Transverse colon (tissue), 4 donors: ENCODE measurements around the gene ARHGEF4. TPM values are rescaled to one million over a fixed set of nuclear protein-coding genes. Genes with fewer than 3 reads are reported as not detected.

Source experiments
- DNase-seq: peaks from one replicate; pipeline ENCODE4 v3.0.0-alpha.2; 2019
- H3K27ac ChIP-seq, 4 donors: fragments of 200-600 bp; sonication (generic); 2 replicates each; pipeline ENCODE4 v1.5.1; 2016 to 2018; ENCODE audit warnings: inconsistent platforms in 4 of 4
- H3K27me3 ChIP-seq: fragments of 200-600 bp; sonication (generic); 2 replicates; pipeline ENCODE4 v1.5.1; 2017; ENCODE audit warnings: inconsistent platforms
- H3K36me3 ChIP-seq, 4 donors: fragments of 200-600 bp; sonication (generic); 2 replicates each; pipeline ENCODE4 v1.5.1; 2017 to 2019; ENCODE audit warnings: inconsistent platforms in 4 of 4
- H3K4me1 ChIP-seq, 4 donors: fragments of 200-600 bp; sonication (generic); 2 replicates each; pipeline ENCODE4 v1.5.1; 2017 to 2020; ENCODE audit warnings: inconsistent platforms in 4 of 4
- H3K4me3 ChIP-seq, 4 donors: fragments of 200-600 bp; sonication (generic); 1 replicate in 1 of 4; 2 replicates in 3 of 4; pipeline versions ENCODE4 v1.5.1 to v1.6.1; 2017 to 2019; ENCODE audit warnings: inconsistent platforms in 4 of 4
- H3K9me3 ChIP-seq, 2 donors: fragments of 200-600 bp; sonication (generic); 2 replicates each; pipeline ENCODE4 v1.5.1; 2017 to 2019; ENCODE audit warnings: inconsistent platforms in 2 of 2
- CTCF ChIP-seq, 5 experiments: fragments of 200-600 bp in 3 of 5; fragments of 450-650 bp in 2 of 5; sonication (generic) in 3 of 5; IDR thresholded peaks; 1 replicate in 2 of 5; 2 replicates in 3 of 5; pipeline ENCODE4 v1.5.1; 2016 to 2017; ENCODE audit warnings: antibody characterized with exemption in 5 of 5, inconsistent platforms in 3 of 5, mild to moderate bottlenecking in 2 of 5, moderate library complexity in 1 of 5
- EP300 ChIP-seq: sonication (generic); formaldehyde crosslinking; IDR thresholded peaks from one replicate; pipeline ENCODE4 v1.6.1; 2017; ENCODE audit warnings: antibody characterized with exemption, low read depth
- POLR2A ChIP-seq: fragments of 450-650 bp; IDR thresholded peaks from one replicate; pipeline ENCODE4 v1.6.1; 2016; ENCODE audit warnings: antibody characterized with exemption, mild to moderate bottlenecking, moderate library complexity
- POLR2AphosphoS5 ChIP-seq, 3 donors: sonication (generic); formaldehyde crosslinking; IDR thresholded peaks; one replicate each; pipeline ENCODE4 v1.6.1; 2016; ENCODE audit warnings: antibody characterized with exemption in 3 of 3
- WGBS, 2 donors: methylation state at CpG; one replicate each; pipeline ENCODE4 v1.1.5; 2018; ENCODE audit warnings: low coverage in 1 of 2; 5-methylcytosine and 5-hydroxymethylcytosine counted together
- in situ Hi-C, 4 donors: fragments of 200-750 bp; cut with MboI; loops; one replicate each; pipeline versions ENCODE4 v1.15.0 to v1.15.1; 2017; ENCODE audit warnings: low sequenced_read_pairs in 3 of 4, low pct_ligation_motif_present in 1 of 4, low pct_unique_long_range_greater_than_20kb in 1 of 4
- intact Hi-C: fragments of 100-400 bp; cut with DNase I; formaldehyde crosslinking; loops from one replicate; pipeline ENCODE4 v1.15.1; 2023; ENCODE audit warnings: low total_unique reads
- total RNA-seq, 4 donors: library from RNA; depleted of rRNA; stranded (reverse); fragments of >200 nt; gene quantifications; one replicate each; pipeline ENCODE4 v1.1.0, GENCODE V29; 2016

Gene ARHGEF4
- total RNA-seq, 4 donors from 2014 or later = 1.2 to 16.8 (median 1.7) TPM

- WGBS, 2 donors = 52 to 58% methylated on average over 4 of the region's 4 CpGs
- intact Hi-C loops (no loop called here), in situ Hi-C loops (no loop called here)
- no peak for DNase-seq
- no peaks in the 10 kb centered on the region for H3K4me1 ChIP-seq
- no peak overlapping the region for H3K4me3 ChIP-seq
- peaks cover 11% of the 10 kb centered on the region for H3K27me3 ChIP-seq
- no peaks in the 10 kb centered on the region for H3K36me3 ChIP-seq
- no peaks in the 10 kb centered on the region for H3K9me3 ChIP-seq
- no peak overlapping the region for H3K27ac ChIP-seq
- TF ChIP-seq CTCF (IDR thresholded peaks at IDR 0.05) (no peak), EP300 (no peak), POLR2A (no peak), POLR2AphosphoS5 (IDR thresholded peaks at IDR 0.05) (no peak)
Measured at GRCh38 chr2:130928385-130928784, 91.7 kb downstream of the ARHGEF4 start.

GRCh38 chr2:130930740-130931659 is 94.3 kb downstream of the ARHGEF4 start:
- in situ Hi-C loops (no loop called here), intact Hi-C loops (no loop called here)
- no peak for DNase-seq
- no peaks in the 10 kb centered on the region for H3K4me1 ChIP-seq
- no peak overlapping the region for H3K27ac ChIP-seq
- TF ChIP-seq POLR2A (no peak), POLR2AphosphoS5 (IDR thresholded peaks at IDR 0.05) (no peak), EP300 (no peak), CTCF (IDR thresholded peaks at IDR 0.05) (no peak)
- H3K27me3 ChIP-seq = peaks cover 11% of the 10 kb centered on the region
- H3K4me3 ChIP-seq = no peak overlapping the region
- 53 to 73% methylated on average over 3 to 12 of the region's 12 CpGs for WGBS, 2 donors
- no peaks in the 10 kb centered on the region for H3K36me3 ChIP-seq
- no peaks in the 10 kb centered on the region for H3K9me3 ChIP-seq

- DNase-seq = no peak
- WGBS, 2 donors = 45 to 52% methylated on average over 2 of the region's 2 CpGs
- H3K4me3 ChIP-seq = no peak overlapping the region
- in situ Hi-C loops (no loop called here), intact Hi-C loops (no loop called here)
- no peaks in the 10 kb centered on the region for H3K36me3 ChIP-seq
- no peak overlapping the region for H3K27ac ChIP-seq
- peaks cover 0 to 3% of the 10 kb centered on the region in 2 donors for H3K9me3 ChIP-seq
- H3K27me3 ChIP-seq = peaks cover 7% of the 10 kb centered on the region
- H3K4me1 ChIP-seq = no peaks in the 10 kb centered on the region
- TF ChIP-seq EP300 (no peak), POLR2AphosphoS5 (IDR thresholded peaks at IDR 0.05) (no peak), CTCF (IDR thresholded peaks at IDR 0.05) (no peak), POLR2A (no peak)
Measured at GRCh38 chr2:130933501-130933900, 96.8 kb downstream of the ARHGEF4 start.

- DNase-seq = no peak
- no peaks in the 10 kb centered on the region for H3K4me1 ChIP-seq
- in situ Hi-C loops = no loop called here
- TF ChIP-seq EP300 = no peak
- TF ChIP-seq POLR2A = no peak
- no peak for TF ChIP-seq CTCF (IDR thresholded peaks at IDR 0.05)
- TF ChIP-seq POLR2AphosphoS5 (IDR thresholded peaks at IDR 0.05) = no peak
- H3K27ac ChIP-seq = no peak overlapping the region
- H3K27me3 ChIP-seq = no peaks in the 10 kb centered on the region
- no peak overlapping the region for H3K4me3 ChIP-seq
- H3K9me3 ChIP-seq = peaks cover 0 to 3% of the 10 kb centered on the region in 2 donors
- no peaks in the 10 kb centered on the region for H3K36me3 ChIP-seq
- intact Hi-C loops = no loop called here
Measured at GRCh38 chr2:130936451-130936850, 99.7 kb downstream of the ARHGEF4 start.
